ENCODE measurements around the gene ENAH. TPM values are rescaled to one million over a fixed set of nuclear protein-coding genes. Genes with fewer than 3 reads are reported as not detected.

ENAH gene
- total and polyA plus RNA-seq, 2 donors (not counting 1 experiment from before 2014, with no cell fraction given), result 1.3 to 1.6 TPM

DNA sequence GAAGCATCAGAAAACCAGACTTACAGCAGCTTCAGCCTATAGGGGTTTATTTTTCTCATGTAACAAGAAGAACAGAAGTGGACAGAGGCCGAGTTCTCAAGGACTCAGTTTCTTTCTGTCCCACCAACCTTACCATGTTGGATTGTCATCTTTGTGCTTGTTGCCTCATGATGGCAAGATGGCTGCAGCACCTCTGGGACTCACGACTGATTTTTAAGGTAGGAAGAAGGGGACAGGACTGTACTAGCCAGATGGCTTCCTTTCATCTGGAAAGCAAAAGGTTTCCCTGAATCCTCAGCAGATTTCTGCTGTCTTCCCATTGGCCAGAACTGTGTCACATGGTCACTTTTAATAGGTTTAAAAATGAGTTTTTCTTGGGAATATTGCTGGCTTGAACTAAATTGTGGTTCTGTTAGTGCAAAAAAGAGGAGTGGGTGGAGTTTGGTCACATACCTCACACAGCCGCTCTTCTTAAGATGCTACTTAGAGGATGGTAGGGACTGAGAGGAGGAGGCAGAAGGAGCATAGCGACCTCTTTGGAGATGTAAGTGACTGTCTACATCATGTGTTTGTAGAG, 48.1 kb upstream of the ENAH start:
- Histone ChIP-seq H3K4me2 (replicated peaks; ENCODE audit: low read depth, low read length, poor library complexity, severe bottlenecking) (no peak overlapping the region), H3K9me3 (ENCODE audit: control extremely low read depth in 1 of 3, control insufficient read depth in 2 of 3, insufficient read depth in 1 of 3, low read length in 2 of 3) (no peaks in the 10 kb centered on the region), H2AFZ (ENCODE audit: insufficient read depth, low read depth, low read length, poor library complexity, severe bottlenecking) (no peak overlapping the region), H3K27me3 (replicated peaks in 1 of 4; ENCODE audit: control extremely low read depth in 1 of 4, control insufficient read depth in 3 of 4, insufficient read depth in 4 of 4, low read length in 3 of 4) (peaks cover 0 to 2% (median 0%) of the 10 kb centered on the region in 4 experiments), H4K20me1 (ENCODE audit: control insufficient read depth, insufficient read depth, low read length, poor library complexity, severe bottlenecking) (no peaks in the 10 kb centered on the region), H3K4me3 (ENCODE audit: control extremely low read depth in 1 of 5, extremely low read depth in 1 of 5, insufficient read depth in 1 of 5, low read depth in 2 of 5, low read length in 4 of 5) (no peak overlapping the region), H3K36me3 (replicated peaks in 1 of 2; ENCODE audit: control extremely low read depth in 1 of 2, control insufficient read depth in 1 of 2, extremely low read depth in 1 of 2, insufficient read depth in 2 of 2, low read length in 1 of 2) (no peaks in the 10 kb centered on the region), H3K4me1 (ENCODE audit: control insufficient read depth in 2 of 2, insufficient read depth in 2 of 2, low read length in 2 of 2) (no peaks in the 10 kb centered on the region), H3K79me2 (ENCODE audit: control insufficient read depth, insufficient read depth, low read length) (no peaks in the 10 kb centered on the region), H3K9ac (ENCODE audit: low read length) (no peak overlapping the region), H3K27ac (ENCODE audit: low read length in 2 of 2) (no peak overlapping the region)
- TF ChIP-seq, protein P1, sequence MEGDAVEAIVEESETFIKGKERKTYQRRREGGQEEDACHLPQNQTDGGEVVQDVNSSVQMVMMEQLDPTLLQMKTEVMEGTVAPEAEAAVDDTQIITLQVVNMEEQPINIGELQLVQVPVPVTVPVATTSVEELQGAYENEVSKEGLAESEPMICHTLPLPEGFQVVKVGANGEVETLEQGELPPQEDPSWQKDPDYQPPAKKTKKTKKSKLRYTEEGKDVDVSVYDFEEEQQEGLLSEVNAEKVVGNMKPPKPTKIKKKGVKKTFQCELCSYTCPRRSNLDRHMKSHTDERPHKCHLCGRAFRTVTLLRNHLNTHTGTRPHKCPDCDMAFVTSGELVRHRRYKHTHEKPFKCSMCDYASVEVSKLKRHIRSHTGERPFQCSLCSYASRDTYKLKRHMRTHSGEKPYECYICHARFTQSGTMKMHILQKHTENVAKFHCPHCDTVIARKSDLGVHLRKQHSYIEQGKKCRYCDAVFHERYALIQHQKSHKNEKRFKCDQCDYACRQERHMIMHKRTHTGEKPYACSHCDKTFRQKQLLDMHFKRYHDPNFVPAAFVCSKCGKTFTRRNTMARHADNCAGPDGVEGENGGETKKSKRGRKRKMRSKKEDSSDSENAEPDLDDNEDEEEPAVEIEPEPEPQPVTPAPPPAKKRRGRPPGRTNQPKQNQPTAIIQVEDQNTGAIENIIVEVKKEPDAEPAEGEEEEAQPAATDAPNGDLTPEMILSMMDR (IDR thresholded peaks at IDR 0.05), result no peak
- no peak for TF ChIP-seq EZH2 (IDR thresholded peaks at IDR 0.05; ENCODE audit: borderline replicate concordance, insufficient read depth, low read depth, low read length, poor library complexity, severe bottlenecking)
- H3K9me3 Mint-ChIP-seq (ENCODE audit: insufficient read depth), result no peaks in the 10 kb centered on the region
- WGBS (ENCODE audit: insufficient coverage), result 93% methylated on average over 2 of the region's 4 CpGs
- no peak overlapping the region for H3K27ac Mint-ChIP-seq
- DNase-seq (no peak), ATAC-seq (ENCODE audit: low read depth) (no peak)
- intact Hi-C loops (cut with micrococcal nuclease), result no loop called here
- no peaks in the 10 kb centered on the region for H3K4me1 Mint-ChIP-seq
- CTCF ChIA-PET, result no interaction called here
- POLR2A ChIA-PET, result no interaction called here
- H3K4me3 Mint-ChIP-seq, result no peak overlapping the region
- H3K27me3 Mint-ChIP-seq, result no peaks in the 10 kb centered on the region

DNA sequence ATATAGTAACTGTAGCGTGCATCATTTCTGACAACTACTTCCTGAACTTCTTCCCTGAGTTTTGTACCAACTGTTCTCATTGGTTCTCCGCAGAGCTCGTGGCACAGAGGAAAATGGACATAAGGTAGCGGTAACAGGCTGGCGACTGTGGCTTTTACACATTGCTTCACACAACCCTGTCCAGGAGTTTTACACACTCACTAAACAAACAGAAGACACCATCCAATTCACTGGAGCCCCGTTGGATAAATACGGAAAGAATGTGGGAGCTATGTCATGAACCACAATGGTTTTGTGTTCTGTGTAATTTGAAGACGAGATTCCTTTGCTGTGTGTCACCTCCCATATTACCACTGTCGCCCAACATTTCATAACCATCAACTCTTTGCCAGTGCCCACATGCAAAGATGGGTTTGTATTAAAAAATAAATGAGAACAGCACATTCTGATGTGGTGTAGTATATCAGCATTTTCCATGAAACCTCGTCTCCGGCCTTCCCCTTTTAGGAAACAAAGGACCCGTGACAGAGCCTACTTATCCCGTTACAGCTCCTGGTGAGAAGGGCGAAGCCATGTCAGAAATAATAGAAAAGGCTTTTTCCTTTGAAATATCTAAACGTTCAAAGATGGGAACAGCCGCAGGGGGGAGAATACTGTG, 47.4 kb upstream of the ENAH start:
- Histone ChIP-seq H4K20me1 (ENCODE audit: control insufficient read depth, insufficient read depth, low read length, poor library complexity, severe bottlenecking) (no peaks in the 10 kb centered on the region), H3K4me2 (replicated peaks; ENCODE audit: low read depth, low read length, poor library complexity, severe bottlenecking) (no peak overlapping the region), H3K36me3 (replicated peaks in 1 of 2; ENCODE audit: control extremely low read depth in 1 of 2, control insufficient read depth in 1 of 2, extremely low read depth in 1 of 2, insufficient read depth in 2 of 2, low read length in 1 of 2) (no peaks in the 10 kb centered on the region), H3K9me3 (ENCODE audit: control extremely low read depth in 1 of 3, control insufficient read depth in 2 of 3, insufficient read depth in 1 of 3, low read length in 2 of 3) (no peaks in the 10 kb centered on the region), H3K9ac (ENCODE audit: low read length) (no peak overlapping the region), H3K4me1 (ENCODE audit: control insufficient read depth in 2 of 2, insufficient read depth in 2 of 2, low read length in 2 of 2) (no peaks in the 10 kb centered on the region), H3K4me3 (ENCODE audit: control extremely low read depth in 1 of 5, extremely low read depth in 1 of 5, insufficient read depth in 1 of 5, low read depth in 2 of 5, low read length in 4 of 5) (no peak overlapping the region), H3K27ac (ENCODE audit: low read length in 2 of 2) (no peak overlapping the region), H3K27me3 (replicated peaks in 1 of 4; ENCODE audit: control extremely low read depth in 1 of 4, control insufficient read depth in 3 of 4, insufficient read depth in 4 of 4, low read length in 3 of 4) (peaks cover 0 to 2% (median 0%) of the 10 kb centered on the region in 4 experiments), H2AFZ (ENCODE audit: insufficient read depth, low read depth, low read length, poor library complexity, severe bottlenecking) (no peak overlapping the region), H3K79me2 (ENCODE audit: control insufficient read depth, insufficient read depth, low read length) (no peaks in the 10 kb centered on the region)
- Mint-ChIP-seq H3K9me3 (ENCODE audit: insufficient read depth) (peaks cover 3% of the 10 kb centered on the region), H3K4me3 (no peak overlapping the region), H3K4me1 (no peaks in the 10 kb centered on the region), H3K27ac (no peak overlapping the region), H3K27me3 (no peaks in the 10 kb centered on the region)
- ATAC-seq (ENCODE audit: low read depth), result no peak
- intact Hi-C loops (cut with micrococcal nuclease), result no loop called here
- ChIA-PET CTCF (no interaction called here), POLR2A (no interaction called here)
- TF ChIP-seq, protein P1 (IDR thresholded peaks at IDR 0.05), result no peak
- no peak for TF ChIP-seq EZH2 (IDR thresholded peaks at IDR 0.05; ENCODE audit: borderline replicate concordance, insufficient read depth, low read depth, low read length, poor library complexity, severe bottlenecking)
- WGBS (ENCODE audit: insufficient coverage), result 77% methylated on average over 5 of the region's 16 CpGs
- no peak for DNase-seq

Measured in B cell (primary cell).